Endothelial cell of umbilical vein (primary cell): ENCODE data around the gene FAM78A.

Experiments used
- EZH2 ChIP-seq: IDR thresholded peaks from 2 replicates; pipeline ENCODE4 v1.6.1; 2012; ENCODE audit warnings: borderline replicate concordance, low read depth, mild to moderate bottlenecking, moderate library complexity, low read length, inconsistent platforms; ENCODE audit not compliant: severe bottlenecking
- FOS ChIP-seq: IDR thresholded peaks from 2 replicates; pipeline ENCODE4 v1.6.1; 2011; ENCODE audit warnings: mild to moderate bottlenecking, low read length, moderate library complexity, borderline replicate concordance; ENCODE audit not compliant: insufficient read depth
- JUN ChIP-seq: IDR thresholded peaks from 2 replicates; pipeline ENCODE4 v1.6.1; 2011; ENCODE audit warnings: borderline replicate concordance, low read depth; ENCODE audit not compliant: insufficient read length, insufficient read depth
- MYC ChIP-seq: IDR thresholded peaks from one replicate; pipeline ENCODE4 v1.6.1; 2011; ENCODE audit warnings: mild to moderate bottlenecking, low read depth, low read length
- POLR2A ChIP-seq: IDR thresholded peaks from 2 replicates; pipeline ENCODE4 v1.6.1; 2012; ENCODE audit warnings: low read depth, mild to moderate bottlenecking, control low read depth, low read length
- POLR2AphosphoS5 ChIP-seq: IDR thresholded peaks from 2 replicates; pipeline ENCODE4 v1.6.1; 2012; ENCODE audit warnings: low read depth, mild to moderate bottlenecking, control low read depth, low read length, moderate library complexity; ENCODE audit not compliant: insufficient read depth
- TF ChIP-seq, protein P1 (sequence below): IDR thresholded peaks from 2 replicates; pipeline ENCODE4 v1.6.1; 2011; ENCODE audit not compliant: insufficient read depth, insufficient read length
- TF ChIP-seq, protein P2 (sequence below), 2 donors: IDR thresholded peaks; 1 replicate in 1 of 2; 2 replicates in 1 of 2; pipeline ENCODE4 v1.5.1; 2011; ENCODE audit warnings: low read length in 2 of 2, mild to moderate bottlenecking in 2 of 2, moderate library complexity in 2 of 2, control low read depth in 1 of 2, inconsistent platforms in 1 of 2, low read depth in 1 of 2; ENCODE audit not compliant: insufficient read depth in 1 of 2; ENCODE audit errors: extremely low read depth in 1 of 2

DNA sequence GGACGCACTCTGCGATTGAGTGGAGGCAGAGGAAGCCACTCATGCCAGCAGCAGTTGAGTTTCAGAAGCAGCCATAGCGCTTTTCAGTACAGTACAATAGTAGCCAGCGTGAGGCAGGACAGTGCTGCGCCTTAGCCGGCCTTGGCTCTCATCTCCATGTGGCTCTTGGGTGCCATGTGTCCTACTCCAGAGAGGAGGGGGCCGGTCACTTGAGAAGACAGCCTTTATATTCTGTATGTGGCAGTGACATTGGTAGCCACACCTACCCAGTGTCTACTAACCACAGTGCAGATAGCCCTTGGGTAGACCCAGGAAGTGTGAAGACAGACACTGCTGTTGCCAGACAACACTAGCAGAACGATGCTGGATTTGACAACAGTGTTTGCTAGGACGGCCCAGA is 42.3 kb downstream of the FAM78A start:
- TF ChIP-seq, protein P1, sequence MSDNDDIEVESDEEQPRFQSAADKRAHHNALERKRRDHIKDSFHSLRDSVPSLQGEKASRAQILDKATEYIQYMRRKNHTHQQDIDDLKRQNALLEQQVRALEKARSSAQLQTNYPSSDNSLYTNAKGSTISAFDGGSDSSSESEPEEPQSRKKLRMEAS = no peak
- TF ChIP-seq MYC (no peak), EZH2 (no peak), POLR2AphosphoS5 (no peak), FOS (no peak), JUN (no peak), POLR2A (no peak)
- TF ChIP-seq, protein P2, sequence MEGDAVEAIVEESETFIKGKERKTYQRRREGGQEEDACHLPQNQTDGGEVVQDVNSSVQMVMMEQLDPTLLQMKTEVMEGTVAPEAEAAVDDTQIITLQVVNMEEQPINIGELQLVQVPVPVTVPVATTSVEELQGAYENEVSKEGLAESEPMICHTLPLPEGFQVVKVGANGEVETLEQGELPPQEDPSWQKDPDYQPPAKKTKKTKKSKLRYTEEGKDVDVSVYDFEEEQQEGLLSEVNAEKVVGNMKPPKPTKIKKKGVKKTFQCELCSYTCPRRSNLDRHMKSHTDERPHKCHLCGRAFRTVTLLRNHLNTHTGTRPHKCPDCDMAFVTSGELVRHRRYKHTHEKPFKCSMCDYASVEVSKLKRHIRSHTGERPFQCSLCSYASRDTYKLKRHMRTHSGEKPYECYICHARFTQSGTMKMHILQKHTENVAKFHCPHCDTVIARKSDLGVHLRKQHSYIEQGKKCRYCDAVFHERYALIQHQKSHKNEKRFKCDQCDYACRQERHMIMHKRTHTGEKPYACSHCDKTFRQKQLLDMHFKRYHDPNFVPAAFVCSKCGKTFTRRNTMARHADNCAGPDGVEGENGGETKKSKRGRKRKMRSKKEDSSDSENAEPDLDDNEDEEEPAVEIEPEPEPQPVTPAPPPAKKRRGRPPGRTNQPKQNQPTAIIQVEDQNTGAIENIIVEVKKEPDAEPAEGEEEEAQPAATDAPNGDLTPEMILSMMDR (IDR thresholded peaks at IDR 0.05; ENCODE audit: extremely low read depth in 1 of 2, insufficient read depth in 1 of 2, low read depth in 1 of 2, low read length in 2 of 2) = no peak
